Raji (cell line): ENCODE measurements around the gene SYT6.

Experiments used
- POLR2A ChIP-seq: IDR thresholded peaks from 2 replicates; pipeline ENCODE4 v1.6.1; 2011; ENCODE audit warnings: low read depth, low read length, control low read depth; ENCODE audit not compliant: insufficient read depth

SYT6 gene

GRCh38 chr1:114135786-114136185 is 17.9 kb downstream of the SYT6 start:
- TF ChIP-seq POLR2A = no peak

- no peak for TF ChIP-seq POLR2A
These were observed 19.2 kb downstream of the SYT6 start for GRCh38 chr1:114134518-114134917.

- no peak for TF ChIP-seq POLR2A
These were observed 20.5 kb downstream of the SYT6 start for GRCh38 chr1:114133129-114133528.

GRCh38 chr1:114131526-114132220 is 22.0 kb downstream of the SYT6 start:
- no peak for TF ChIP-seq POLR2A

GRCh38 chr1:114130846-114131525 is 22.7 kb downstream of the SYT6 start:
- no peak for TF ChIP-seq POLR2A

- no peak for TF ChIP-seq POLR2A
These were observed 23.5 kb downstream of the SYT6 start for GRCh38 chr1:114130213-114130612.

- TF ChIP-seq POLR2A = no peak
These were observed 25.4 kb downstream of the SYT6 start for GRCh38 chr1:114128293-114128692.

GRCh38 chr1:114126261-114127095 is 27.2 kb downstream of the SYT6 start:
- no peak for TF ChIP-seq POLR2A

- TF ChIP-seq POLR2A = no peak
These were observed 29.0 kb downstream of the SYT6 start for GRCh38 chr1:114124644-114125043.

- TF ChIP-seq POLR2A = no peak
These were observed 30.6 kb downstream of the SYT6 start for GRCh38 chr1:114122941-114123618.

GRCh38 chr1:114118351-114118990 is 35.2 kb downstream of the SYT6 start:
- TF ChIP-seq POLR2A = no peak

- TF ChIP-seq POLR2A = no peak
These were observed 36.0 kb downstream of the SYT6 start for GRCh38 chr1:114117654-114118053.

- no peak for TF ChIP-seq POLR2A
These were observed 37.6 kb downstream of the SYT6 start for GRCh38 chr1:114116086-114116485.

- TF ChIP-seq POLR2A = no peak
These were observed 39.2 kb downstream of the SYT6 start for GRCh38 chr1:114114185-114115094.
